Stimulated activated CD8-positive, alpha-beta memory T cell treated with anti-CD3 and anti-CD28 coated beads, Interleukin-2, amount 100 ng/mL, for 1 hour (primary cell): ENCODE data around the gene TAAR9.
"Not testable (repeated sequence)": the region's sequence is repeated elsewhere in the genome, so short reads cannot be mapped to it uniquely, and the experiment has no call there.

Experiments
- DNase-seq, 2 donors: peaks; one replicate each; pipeline ENCODE4 v3.0.0-alpha.2; 2020; ENCODE audit warnings: low read depth in 2 of 2

TAAR9 gene

DNA sequence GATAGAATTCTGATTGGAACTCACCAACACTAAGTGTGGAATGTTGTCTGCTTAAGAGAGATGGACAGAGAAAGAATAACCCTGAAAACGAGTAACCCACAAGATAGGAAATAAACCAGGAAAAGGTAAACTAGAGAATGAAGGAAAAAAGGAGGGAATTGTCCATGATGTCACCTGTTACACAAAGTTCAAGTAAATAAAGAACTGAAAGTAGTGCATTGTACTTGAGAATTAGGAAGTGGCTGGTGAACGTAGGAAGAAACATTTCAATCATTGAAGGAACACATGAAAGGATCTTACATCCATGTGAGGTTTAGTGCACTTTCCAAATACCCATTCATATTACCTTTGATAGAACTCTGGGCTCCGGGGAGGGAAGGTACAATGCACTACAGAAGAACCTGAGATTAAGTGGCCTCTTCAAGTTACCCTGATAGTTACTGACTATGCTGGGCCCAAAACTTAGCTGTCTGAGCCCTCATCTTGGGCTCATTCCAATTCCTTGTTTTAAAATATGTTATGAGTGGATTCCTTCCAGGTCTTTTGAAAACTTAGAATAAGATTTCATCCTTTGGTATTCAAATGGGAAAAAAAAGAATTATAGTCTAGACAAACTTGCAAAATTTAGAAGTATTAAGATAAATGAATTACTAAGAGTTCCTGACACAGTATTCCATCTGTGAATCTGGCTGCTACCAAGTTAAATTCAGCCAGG lies 24.1 kb upstream of the TAAR9 start:
- DNase-seq: no peak

DNA sequence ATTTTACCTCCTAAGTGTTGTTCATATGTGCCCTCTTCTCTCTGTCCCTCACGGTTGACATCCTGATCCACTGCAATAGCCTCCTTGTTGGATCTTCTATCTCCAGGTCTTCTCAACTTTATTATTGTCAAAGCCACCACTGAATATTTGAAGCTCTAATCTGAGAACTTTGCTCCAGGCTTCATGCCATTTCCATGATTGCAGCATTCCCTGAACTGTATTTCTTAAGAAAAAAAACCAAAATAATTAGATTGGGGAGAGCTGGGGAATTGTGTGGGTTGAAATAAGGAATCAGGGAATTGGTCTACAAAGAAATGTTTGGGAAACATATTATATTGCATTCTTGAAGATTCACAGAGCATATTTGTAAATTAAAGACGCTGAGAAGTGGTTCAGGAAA lies 22.7 kb upstream of the TAAR9 start:
- no peak for DNase-seq

DNA sequence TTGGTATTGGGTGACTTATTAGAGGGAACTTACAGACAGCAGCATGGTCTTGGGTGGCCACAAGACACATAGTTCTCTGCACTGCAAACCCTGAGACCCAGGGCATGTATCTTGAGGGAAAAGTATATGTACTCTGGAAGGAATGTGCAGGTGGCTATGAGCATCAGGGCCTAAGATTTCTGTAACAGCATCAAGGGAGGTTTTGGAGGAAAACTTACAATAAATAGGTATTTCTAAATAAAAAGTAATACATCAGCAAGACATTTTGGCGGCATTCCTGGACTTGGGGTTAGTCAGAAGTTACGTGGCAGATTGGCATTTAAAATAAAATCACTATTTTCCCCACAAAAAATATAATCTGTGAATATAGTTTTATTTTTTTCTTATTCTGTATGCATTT lies 17.1 kb upstream of the TAAR9 start:
- no peak for DNase-seq

DNA sequence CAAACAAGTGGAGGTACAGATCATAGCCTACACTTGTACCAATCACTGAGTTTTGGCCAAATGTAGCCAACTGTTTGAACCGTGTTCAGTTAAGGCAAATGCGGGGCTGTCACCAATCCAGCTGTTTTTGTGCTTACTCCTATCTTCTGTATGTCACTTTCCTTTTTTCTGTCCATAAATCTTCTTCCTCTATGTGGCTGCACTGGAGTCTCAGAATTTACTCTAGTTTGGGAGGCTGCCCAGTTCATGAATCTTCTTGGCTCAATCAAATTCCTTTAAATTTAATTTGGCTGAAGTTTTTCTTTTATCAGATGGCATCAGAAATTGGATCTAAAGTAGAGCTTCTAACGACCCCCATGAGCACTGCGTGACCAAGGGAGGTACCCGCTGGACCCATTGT lies 13.4 kb upstream of the TAAR9 start:
- DNase-seq: no peak

DNA sequence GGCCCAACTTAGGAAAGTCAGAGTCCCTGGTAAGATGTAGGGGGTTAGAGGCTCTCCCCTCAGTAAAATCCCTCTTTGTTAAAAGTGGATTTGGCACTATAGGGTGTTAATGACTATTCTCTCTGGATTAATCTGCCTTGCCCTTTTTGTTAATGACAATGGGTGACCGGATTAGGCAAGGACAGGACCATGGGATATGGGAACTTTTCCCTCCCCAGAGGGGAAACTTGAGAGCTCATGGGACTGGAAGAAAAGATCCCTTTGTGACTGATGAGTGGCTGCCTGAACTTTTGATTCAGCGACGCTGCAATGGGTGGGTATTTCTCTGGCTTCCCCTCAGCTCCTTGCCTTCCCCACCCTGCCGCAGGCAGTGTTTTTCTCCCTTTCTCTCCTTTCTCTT lies 12.2 kb upstream of the TAAR9 start:
- DNase-seq: no peak

DNA sequence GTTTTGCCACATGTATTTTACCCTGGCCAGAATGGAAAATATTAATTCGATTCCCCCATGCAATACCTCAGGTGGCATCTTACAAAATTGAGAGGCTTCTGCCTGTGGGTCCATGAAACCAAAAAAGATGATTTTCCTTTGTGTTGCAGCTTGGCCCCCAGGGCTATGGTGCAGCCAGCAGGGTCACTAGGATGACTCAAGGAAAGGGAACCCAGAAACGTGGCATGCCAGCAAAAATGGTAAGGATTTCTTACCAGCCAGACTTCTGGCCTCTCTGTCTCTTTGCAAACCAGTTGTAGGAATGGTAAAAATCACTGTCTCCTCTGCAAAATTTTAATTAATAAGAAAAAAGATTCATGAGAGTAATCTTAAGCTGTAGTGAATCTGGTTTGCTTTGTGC lies 11.6 kb upstream of the TAAR9 start:
- DNase-seq: no peak

DNA sequence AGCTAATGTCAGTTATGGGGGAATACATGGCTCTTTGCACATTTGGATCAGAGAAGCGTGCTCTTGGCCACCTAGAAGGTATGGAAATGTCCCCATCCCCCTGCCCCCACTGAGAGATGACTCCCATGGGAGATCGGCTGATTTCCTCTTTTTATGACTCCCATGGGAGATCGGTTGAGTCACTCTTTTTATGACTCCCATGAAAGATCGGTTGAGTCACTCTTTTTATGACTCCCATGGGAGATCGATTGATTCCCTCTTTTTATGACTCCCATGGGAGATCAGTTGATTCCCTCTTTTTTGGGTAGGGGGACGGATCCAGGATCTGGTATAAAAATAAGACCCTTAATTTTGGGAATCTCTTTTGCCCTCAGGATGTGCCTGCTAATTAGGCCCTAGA lies 10.3 kb upstream of the TAAR9 start:
- no peak for DNase-seq

DNA sequence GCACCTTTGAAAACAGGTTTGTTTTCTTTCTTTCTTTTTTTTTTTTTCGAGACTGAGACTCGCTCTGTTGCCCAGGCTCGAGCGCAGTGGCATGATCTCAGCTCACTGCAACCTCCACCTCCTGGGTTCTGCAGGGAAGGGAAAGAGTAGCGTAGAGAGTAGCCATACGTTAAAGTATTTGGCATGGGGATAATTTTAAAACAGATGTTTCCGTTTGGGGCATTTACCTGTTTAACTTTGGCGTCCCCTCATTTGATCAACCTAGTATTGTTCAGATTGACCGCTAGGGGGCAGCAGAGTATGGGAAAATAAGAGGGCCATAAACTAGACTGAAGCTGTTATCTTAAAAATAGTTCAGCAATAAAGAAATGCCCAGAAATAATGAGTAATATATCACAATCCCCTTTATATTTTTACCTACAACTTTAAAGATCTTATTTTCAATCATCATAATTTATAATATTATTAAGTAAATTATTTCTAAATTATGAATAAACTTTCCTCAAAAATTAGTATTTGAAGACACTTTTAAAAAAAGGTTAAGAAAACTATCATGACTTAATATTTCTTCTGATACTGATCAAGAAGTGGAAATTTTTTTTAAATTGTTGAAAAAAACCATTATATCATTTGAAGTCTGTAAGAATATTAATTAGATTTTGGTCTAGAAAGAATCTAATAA lies 7.6 kb upstream of the TAAR9 start:
- peak; percentile 39 to 59 for DNase-seq

DNA sequence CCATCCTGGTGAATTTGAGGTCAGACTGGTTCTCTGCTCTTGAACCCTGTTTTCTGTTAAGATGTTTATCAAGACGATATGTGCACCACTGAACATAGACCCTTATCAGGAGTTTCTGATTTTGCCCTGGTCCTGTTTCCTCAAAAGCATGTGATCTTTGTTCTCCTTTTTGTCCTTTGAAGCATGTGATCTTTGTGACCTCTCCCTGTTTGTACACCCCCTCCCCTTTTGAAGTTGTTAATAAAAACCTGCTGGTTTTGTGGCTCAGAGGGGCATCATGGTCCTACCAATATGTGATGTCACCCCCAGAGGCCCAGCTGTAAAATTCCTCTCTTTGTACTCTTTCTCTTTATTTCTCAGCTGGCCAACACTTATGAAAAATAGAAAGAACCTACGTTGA lies 3.5 kb upstream of the TAAR9 start:
- not testable (repeated sequence) for DNase-seq

DNA sequence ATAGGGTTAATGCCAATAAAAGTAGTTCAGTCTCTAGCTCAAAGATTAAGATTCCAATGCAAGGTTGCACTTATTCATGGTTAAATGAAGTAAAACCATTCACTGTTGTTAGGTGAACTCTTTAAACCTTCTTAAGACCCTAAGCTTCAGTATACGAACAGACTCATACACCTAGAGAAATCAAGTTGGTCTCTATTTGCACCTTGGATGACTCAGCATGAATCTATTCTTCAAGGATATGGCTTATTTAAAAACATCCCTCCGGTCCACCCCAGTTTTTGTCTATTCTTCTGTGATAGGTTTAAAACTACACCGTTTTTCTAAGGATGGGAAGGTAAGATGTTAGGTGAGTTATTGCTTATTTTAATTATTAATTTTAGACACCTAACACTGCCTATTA lies 932 bp upstream of the TAAR9 start:
- no peak for DNase-seq

DNA sequence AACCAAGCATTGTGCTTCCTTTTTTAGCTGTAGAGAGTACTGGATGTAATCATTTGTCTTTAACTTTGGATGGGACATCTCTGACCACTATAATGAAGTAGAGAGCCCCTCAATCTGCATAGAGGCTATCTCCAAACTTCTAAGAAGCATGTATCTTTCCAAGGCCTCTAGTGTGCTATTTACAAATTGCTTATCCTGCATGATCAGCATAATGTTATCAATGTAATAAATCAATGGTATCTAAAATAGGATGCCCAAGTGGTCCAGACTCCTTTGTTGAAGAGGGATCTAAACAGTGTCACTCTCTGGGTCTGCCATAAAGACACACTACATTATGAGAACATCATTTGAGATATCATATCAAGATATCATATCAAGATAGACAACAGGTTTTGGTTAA lies 6.7 kb downstream of the TAAR9 start:
- DNase-seq: no peak

DNA sequence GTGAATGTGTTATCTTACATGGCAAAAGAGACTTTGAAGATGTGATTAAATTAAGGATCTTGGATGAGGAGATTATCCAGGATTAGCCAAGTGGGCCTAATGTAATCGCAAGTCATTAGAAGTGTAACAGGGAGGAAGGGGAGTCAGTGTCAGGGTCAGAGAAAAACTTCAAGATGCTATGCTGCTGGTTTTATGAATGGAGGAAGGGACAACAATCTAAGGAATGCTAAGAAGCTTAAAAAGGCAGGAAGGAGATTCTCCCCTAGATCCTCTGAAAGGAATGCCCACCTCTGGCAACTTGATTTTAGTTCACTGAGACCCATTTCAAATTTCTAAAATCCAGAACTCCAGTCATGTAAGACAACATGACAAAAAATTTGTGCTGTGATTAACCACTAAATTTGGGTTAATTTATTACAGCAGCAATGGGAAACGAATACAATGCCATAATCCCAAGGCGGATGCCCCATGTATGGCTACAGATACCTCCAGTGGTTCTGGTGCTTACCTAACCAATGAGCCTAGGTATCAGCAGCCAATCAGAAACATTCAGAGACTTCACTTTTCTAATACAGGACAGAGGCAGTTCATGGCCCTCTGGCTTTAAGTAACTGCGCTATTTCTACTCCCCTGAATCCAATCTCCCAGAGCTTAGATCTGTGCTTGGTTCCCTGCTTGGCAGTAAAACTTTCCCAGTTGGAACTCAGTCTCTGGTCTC lies 10.8 kb downstream of the TAAR9 start:
- no peak for DNase-seq

DNA sequence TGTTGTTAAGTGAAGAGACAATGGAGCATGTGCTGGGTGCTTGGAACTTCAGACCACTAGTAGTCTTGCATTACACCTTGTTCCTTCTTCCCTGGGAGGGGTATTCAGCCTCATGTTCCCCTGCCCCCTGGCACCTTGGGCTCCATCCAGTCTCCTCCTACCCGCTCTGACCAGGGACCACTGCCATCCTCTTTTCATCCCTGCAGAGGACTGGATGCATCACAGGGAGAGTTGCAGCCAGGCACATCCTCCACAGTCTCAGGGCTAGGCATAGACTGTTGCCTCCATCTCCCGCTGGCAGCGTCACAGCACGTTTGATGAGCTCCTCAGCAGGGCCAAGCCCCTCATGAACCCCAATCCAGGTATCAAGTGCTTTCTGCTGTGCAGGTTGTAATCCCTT lies 13.1 kb downstream of the TAAR9 start:
- no peak for DNase-seq

DNA sequence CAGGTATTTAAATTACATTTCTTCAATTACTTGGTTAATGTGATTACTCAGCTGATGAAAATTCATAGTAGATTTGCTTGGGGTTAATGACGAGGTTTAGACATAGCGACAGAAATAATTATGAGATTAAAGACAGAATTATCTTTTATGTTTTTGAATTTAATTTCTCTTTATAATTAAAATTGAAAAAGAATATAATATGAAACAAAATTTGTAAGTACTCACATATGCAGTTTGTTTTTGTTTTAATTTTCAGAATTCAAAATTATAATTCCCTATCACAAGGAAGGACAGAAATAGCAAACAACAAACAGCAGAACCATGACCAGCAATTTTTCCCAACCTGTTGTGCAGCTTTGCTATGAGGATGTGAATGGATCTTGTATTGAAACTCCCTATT lies 14.3 kb downstream of the TAAR9 start, which contains the start of gene TAAR8:
TSS of gene TAAR8 (plus strand) at position 301 of the 400 bp plus-strand sequence. CDS start at position 322, 21 bp downstream.
- no peak for DNase-seq

DNA sequence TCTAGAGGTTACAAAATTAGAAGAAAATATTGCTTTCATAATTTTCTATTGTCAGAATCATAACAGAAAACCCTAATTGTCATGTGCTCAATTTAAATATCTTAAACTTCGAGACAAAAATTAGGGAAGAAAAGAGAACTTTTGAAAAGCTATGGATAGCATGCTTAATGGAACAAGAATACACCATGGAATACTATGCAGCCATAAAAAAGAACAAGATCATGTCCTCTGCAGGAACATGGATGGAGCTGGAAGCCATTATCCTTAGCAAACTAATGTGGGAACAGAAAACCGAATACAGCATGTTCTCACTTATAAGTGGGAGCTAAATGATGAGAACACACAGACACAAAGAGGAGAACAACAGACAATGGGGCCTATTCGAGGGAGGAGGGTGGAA lies 22.0 kb downstream of the TAAR9 start:
- DNase-seq: not testable (repeated sequence)

DNA sequence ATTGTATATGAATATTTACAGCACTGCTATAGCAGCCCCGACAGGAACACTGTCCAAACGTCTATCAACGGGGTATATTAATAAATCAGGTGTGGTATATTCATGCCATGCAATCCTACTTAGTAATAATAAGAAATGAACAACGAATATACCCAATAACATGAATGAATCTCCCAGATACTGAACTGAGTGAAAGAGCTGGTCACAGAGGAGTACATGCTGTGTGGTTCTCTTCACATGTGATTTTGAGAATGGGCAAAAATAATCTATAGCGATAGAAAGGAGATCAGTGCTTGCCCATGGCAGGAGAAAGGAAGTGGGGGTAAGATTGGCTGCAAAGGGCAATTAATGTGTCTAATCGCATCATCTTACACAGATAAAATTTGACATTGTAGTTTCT lies 28.3 kb downstream of the TAAR9 start:
- no peak for DNase-seq

DNA sequence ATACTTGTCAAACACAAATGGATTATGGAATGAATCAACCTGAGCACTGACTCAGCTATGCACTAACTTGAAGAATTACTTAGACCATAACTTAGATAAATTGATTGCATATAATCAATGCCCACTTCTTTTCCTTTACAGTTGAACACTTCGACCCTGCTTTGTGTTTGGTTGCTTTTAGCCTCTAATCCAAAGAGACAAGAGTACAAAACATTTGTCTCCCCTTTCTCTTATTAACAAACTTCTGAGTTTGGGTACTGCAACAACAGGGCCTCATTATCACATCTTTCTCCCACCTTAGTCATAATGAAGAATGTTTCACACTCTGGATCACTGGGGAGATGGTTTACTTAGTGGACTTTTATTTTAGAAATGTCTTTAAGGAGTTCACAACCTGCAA lies 29.5 kb downstream of the TAAR9 start:
- no peak for DNase-seq

DNA sequence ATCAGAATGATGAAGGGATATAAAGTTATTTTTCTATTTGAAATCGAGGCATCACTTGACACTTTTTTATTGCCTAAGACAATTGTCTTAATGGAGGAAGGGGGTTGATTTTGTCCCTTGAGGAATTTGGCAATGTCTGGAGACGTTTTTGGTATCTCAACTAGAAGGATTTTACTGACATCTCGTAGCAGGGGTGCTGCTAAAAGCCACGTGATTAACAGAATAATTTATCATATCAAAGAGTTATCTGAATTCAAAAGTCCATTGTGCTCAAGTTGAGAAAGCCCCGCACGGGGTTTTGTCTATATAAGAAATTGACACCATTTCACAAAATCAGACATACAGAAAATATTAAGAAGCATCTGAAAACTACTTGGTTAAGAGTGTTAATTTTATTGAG lies 30.5 kb downstream of the TAAR9 start:
- DNase-seq: no peak

DNA sequence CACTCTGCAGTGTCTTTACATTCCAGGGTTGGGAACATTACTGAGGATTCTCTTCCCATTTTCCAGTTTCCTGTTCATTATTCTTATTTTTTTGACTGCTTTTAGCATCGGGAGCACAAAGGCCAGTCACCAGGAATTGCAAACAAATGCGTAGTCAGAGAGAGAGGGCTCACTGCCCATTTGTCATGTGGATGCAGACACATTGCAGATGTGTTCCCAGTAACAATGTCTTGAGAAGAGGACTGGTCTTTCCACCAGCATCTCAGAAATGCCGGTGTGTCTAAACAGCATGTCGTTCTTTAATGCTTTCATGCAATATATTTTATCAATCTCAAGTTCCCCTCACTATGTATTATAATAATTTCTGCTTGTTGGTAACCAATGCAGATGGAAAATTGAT lies 31.1 kb downstream of the TAAR9 start:
- no peak for DNase-seq

DNA sequence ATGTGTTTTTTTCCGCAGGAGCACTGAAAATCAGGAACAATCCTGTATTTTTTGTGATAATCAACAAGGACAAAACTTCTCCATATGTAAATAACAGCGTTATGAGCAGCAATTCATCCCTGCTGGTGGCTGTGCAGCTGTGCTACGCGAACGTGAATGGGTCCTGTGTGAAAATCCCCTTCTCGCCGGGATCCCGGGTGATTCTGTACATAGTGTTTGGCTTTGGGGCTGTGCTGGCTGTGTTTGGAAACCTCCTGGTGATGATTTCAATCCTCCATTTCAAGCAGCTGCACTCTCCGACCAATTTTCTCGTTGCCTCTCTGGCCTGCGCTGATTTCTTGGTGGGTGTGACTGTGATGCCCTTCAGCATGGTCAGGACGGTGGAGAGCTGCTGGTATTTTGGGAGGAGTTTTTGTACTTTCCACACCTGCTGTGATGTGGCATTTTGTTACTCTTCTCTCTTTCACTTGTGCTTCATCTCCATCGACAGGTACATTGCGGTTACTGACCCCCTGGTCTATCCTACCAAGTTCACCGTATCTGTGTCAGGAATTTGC lies 32.2 kb downstream of the TAAR9 start, which contains the start of gene TAAR6:
TSS of gene TAAR6 (plus strand) at position 102 of the 557 bp plus-strand sequence. CDS start at position 102, 0 bp downstream.
- DNase-seq: no peak

DNA sequence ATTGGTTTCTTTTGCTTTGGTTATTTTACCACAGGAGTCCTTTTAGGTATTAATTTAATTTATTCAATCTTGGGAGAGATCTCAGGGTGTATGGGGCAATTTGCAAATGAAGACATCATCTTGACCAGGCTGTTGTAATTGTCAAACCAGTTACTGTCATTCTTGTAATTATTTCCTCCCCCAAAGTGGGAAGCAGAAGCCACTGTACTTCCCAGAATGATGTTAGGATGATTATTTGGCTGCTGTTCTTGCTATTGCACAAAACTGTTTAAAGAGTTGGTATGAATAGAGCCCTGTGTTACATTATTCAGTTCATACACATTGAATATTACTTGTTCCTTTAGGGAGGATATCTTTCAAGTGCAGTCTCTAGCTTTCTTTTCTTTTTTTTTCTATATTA lies 33.7 kb downstream of the TAAR9 start:
- no peak for DNase-seq

DNA sequence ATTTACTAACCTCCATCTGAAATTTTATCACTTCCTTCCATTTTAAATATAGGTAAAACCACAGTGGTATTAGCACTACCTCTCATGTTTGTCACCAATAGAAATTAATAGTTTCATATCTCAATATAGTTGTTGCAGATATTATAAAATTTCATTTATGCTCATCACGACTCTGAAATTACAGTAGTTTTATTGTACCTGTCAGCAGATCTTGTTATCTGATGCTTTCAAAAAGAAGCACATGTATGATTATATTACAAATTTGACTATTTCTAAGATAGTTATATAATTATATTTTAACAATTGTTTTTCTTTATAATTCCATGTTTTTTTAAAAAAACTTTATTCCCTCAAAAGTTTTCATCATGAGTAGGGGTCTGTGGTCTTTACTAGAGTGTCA lies 46.6 kb downstream of the TAAR9 start:
- no peak for DNase-seq

DNA sequence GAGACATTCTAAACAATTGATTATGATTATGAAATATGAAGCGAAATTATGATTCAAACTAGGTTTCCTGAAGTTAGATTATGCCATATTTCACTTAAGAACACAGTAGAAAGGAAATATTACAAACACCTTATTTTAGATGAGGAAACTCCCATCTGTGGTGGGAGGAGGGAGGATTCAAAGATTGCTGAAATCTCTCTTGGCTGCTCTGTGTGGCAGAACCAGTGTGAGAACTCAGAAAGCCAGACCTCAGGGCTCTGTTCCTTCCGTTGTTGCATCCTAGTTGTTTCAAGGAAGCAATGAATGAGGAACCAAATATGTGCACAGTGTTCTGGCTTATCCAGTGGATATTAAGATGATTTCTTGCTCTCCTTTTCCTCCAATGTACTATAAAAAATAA lies 49.3 kb downstream of the TAAR9 start:
- no peak for DNase-seq
